DOHH2 (cell line): Measurements from ENCODE around the gene GRK2.

Experiments
- H3F3A ChIP-seq: fragments of 200-600 bp; sonication (generic), shearing (Covaris generic); 2 replicates; pipeline ENCODE4 v1.6.0; 2016; ENCODE audit warnings: antibody characterized with exemption, mild to moderate bottlenecking; ENCODE audit not compliant: control insufficient read depth, insufficient read depth
- H3K27ac ChIP-seq: fragments of 200-600 bp; sonication (generic); 2 replicates; pipeline ENCODE4 v1.5.1; 2014; ENCODE audit warnings: low read depth, mild to moderate bottlenecking, low read length, moderate library complexity
- H3K27me3 ChIP-seq: fragments of 200-600 bp; sonication (generic); 2 replicates; pipeline ENCODE4 v1.6.1; 2014; ENCODE audit warnings: mild to moderate bottlenecking, low read length, mixed read lengths; ENCODE audit not compliant: control insufficient read depth
- H3K36me3 ChIP-seq: fragments of 200-600 bp; sonication (generic); 2 replicates; pipeline ENCODE4 v1.6.1; 2014; ENCODE audit warnings: mild to moderate bottlenecking, low read length, moderate library complexity, mixed read lengths; ENCODE audit not compliant: control insufficient read depth
- H3K4me1 ChIP-seq: fragments of 200-600 bp; sonication (generic); 2 replicates; pipeline ENCODE4 v1.6.1; 2014; ENCODE audit warnings: mild to moderate bottlenecking, low read length, mixed read lengths; ENCODE audit not compliant: control insufficient read depth
- H3K4me2 ChIP-seq: fragments of 200-600 bp; sonication (generic); 2 replicates; pipeline ENCODE4 v1.6.0; 2014; ENCODE audit warnings: mild to moderate bottlenecking, low read length, moderate library complexity
- H3K4me3 ChIP-seq: fragments of 200-600 bp; sonication (generic); 2 replicates; pipeline ENCODE4 v1.5.1; 2014; ENCODE audit warnings: mild to moderate bottlenecking, low read length, mixed read lengths
- H3K79me2 ChIP-seq: fragments of 200-600 bp; sonication (generic); 2 replicates; pipeline ENCODE4 v1.6.1; 2014; ENCODE audit warnings: mild to moderate bottlenecking, low read length, mixed read lengths; ENCODE audit not compliant: control insufficient read depth
- H3K9me2 ChIP-seq: fragments of 200-600 bp; sonication (generic); replicated peaks from 2 replicates; pipeline ENCODE4 v1.6.1; 2014; ENCODE audit warnings: mild to moderate bottlenecking, low read length, mixed read lengths; ENCODE audit not compliant: control insufficient read depth
- H3K9me3 ChIP-seq: fragments of 200-600 bp; sonication (generic); 2 replicates; pipeline ENCODE4 v1.6.1; 2014; ENCODE audit warnings: antibody characterized with exemption, low read length, mixed read lengths; ENCODE audit not compliant: control insufficient read depth, insufficient read depth
- H4K20me1 ChIP-seq: fragments of 200-600 bp; sonication (generic); 2 replicates; pipeline ENCODE4 v1.6.0; 2014; ENCODE audit warnings: low read depth, mild to moderate bottlenecking, antibody characterized with exemption, low read length, moderate library complexity; ENCODE audit not compliant: control insufficient read depth, insufficient read depth
- EZH2phosphoT487 ChIP-seq: fragments of 200-600 bp; sonication (generic); IDR thresholded peaks from 2 replicates; pipeline ENCODE4 v1.6.1; 2017; ENCODE audit warnings: borderline replicate concordance, mild to moderate bottlenecking, antibody characterized with exemption, low read length, moderate library complexity, mixed read lengths
- TF ChIP-seq, protein P1 (sequence below): fragments of 200-600 bp; sonication (generic); IDR thresholded peaks from one replicate; pipeline ENCODE4 v1.5.1; 2014; ENCODE audit warnings: antibody characterized with exemption, mild to moderate bottlenecking, low read depth, low read length; ENCODE audit not compliant: poor library complexity, severe bottlenecking

The GRK2 gene

DNA sequence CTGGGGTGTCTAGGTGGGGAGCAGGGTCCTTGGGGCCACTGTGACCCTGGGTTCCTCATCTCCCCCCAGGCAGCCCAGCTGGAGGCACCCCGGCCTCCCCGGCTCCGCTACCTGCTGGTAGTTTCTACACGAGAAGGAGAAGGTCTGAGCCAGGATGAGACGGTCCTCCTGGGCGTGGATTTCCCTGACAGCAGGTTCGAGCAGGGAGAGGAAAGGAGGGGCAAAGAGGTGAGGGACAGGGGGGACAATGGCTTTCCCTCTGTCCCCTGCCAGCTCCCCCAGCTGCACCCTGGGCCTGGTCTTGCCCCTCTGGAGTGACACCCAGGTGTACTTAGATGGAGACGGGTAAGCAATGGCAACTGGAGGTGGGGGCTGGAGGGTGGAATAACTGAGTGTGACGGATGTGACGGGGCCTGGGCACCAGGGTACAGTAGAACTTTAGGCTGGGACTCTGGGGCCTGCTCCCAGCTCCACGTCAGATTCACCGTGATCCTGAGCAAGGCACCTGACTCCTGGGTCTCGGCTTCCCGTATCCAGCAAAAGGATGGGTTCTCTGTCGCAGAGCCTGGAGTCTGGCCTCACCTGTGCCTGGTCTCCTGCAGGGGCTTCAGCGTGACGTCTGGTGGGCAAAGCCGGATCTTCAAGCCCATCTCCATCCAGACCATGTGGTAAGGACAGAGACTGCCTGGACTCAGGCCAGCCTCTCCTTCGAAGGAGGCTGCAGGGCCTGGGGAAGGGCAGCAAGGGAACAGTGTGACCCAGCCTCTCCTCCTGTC lies 40.7 kb downstream of the GRK2 start:
- H3K79me2 ChIP-seq: no peaks in the 10 kb centered on the region
- H3K9me3 ChIP-seq: no peaks in the 10 kb centered on the region
- peaks cover 33% of the 10 kb centered on the region for H3K36me3 ChIP-seq
- no peaks in the 10 kb centered on the region for H3K27me3 ChIP-seq
- no peak for TF ChIP-seq EZH2phosphoT487
- no peaks in the 10 kb centered on the region for H3K4me1 ChIP-seq
- H3F3A ChIP-seq: no peaks in the 10 kb centered on the region
- H3K27ac ChIP-seq: no peak overlapping the region
- no peak overlapping the region for H3K4me2 ChIP-seq
- H3K4me3 ChIP-seq: no peak overlapping the region
- no peaks in the 10 kb centered on the region for H4K20me1 ChIP-seq
- H3K9me2 ChIP-seq: no peaks in the 10 kb centered on the region

DNA sequence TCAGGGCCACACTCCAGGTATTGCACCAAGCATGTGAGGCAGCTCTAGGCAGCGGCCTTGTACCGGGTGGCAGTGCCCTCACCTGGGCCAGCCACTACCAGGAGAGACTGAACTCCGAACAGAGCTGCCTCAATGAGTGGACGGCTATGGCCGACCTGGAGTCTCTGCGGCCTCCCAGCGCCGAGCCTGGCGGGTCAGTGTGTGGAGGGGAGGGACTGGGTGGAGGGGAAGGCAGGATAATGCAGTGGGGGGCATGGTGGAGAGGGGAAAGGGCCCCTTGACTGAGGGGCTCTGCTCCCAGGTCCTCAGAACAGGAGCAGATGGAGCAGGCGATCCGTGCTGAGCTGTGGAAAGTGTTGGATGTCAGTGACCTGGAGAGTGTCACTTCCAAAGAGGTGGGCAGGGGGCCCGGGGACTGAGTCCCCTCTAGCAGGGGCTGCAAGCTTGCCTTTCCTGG lies 41.3 kb downstream of the GRK2 start:
- Histone ChIP-seq H3F3A (no peaks in the 10 kb centered on the region), H3K36me3 (peaks cover 27% of the 10 kb centered on the region), H3K27ac (no peak overlapping the region), H4K20me1 (no peaks in the 10 kb centered on the region), H3K4me1 (no peaks in the 10 kb centered on the region), H3K79me2 (no peaks in the 10 kb centered on the region), H3K4me3 (no peak overlapping the region), H3K9me2 (no peaks in the 10 kb centered on the region), H3K4me2 (no peak overlapping the region), H3K9me3 (no peaks in the 10 kb centered on the region), H3K27me3 (no peaks in the 10 kb centered on the region)
- TF ChIP-seq, protein P1, sequence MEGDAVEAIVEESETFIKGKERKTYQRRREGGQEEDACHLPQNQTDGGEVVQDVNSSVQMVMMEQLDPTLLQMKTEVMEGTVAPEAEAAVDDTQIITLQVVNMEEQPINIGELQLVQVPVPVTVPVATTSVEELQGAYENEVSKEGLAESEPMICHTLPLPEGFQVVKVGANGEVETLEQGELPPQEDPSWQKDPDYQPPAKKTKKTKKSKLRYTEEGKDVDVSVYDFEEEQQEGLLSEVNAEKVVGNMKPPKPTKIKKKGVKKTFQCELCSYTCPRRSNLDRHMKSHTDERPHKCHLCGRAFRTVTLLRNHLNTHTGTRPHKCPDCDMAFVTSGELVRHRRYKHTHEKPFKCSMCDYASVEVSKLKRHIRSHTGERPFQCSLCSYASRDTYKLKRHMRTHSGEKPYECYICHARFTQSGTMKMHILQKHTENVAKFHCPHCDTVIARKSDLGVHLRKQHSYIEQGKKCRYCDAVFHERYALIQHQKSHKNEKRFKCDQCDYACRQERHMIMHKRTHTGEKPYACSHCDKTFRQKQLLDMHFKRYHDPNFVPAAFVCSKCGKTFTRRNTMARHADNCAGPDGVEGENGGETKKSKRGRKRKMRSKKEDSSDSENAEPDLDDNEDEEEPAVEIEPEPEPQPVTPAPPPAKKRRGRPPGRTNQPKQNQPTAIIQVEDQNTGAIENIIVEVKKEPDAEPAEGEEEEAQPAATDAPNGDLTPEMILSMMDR: no peak
- TF ChIP-seq EZH2phosphoT487: no peak

DNA sequence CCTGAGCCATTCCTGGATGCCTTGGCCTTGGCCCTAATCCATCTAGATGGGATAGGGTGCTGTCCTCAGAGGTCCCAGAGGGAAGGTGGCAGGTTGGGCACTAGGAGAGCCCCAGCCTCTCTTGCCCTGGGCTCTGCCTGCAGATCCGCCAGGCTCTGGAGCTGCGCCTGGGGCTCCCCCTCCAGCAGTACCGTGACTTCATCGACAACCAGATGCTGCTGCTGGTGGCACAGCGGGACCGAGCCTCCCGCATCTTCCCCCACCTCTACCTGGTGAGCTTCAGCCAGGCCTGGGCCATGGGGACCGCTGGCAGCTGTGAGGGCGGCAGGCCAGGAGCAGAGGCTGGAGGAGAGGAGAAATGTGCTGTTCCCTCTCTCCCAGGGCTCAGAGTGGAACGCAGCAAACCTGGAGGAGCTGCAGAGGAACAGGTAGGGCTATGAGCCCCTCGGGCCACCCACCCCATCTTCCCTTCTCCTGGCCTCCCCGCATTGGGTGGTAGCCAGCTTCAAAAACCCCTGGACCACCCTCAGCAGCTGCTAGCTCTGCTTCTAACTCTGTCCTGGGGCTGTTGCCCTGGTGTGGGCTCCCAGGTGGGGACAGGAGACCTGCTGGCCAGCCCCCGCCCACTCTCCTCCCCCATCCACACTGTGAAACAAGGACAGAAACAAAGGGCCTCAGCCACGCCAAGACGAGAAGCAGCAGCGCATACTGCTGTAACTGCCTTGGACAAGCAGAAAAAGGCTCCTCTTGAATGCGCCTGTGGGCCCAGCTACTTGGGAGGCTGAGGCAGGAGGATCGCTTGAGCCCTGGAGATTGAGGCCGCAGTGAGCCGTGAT lies 42.0 kb downstream of the GRK2 start:
- Histone ChIP-seq H3K9me2 (no peaks in the 10 kb centered on the region), H3K9me3 (no peaks in the 10 kb centered on the region), H4K20me1 (no peaks in the 10 kb centered on the region), H3K4me3 (no peak overlapping the region), H3K36me3 (peaks cover 26% of the 10 kb centered on the region), H3K79me2 (no peaks in the 10 kb centered on the region), H3K27ac (no peak overlapping the region), H3K4me1 (no peaks in the 10 kb centered on the region), H3K27me3 (no peaks in the 10 kb centered on the region), H3F3A (no peaks in the 10 kb centered on the region), H3K4me2 (no peak overlapping the region)
- TF ChIP-seq EZH2phosphoT487: no peak
- TF ChIP-seq, protein P1: no peak
